Keratinocyte (primary cell): ENCODE results near the gene PARP4. TPM values are rescaled to one million over a fixed set of nuclear protein-coding genes. Genes with fewer than 3 reads are reported as not detected.

Source experiments
- DNase-seq: peaks from one replicate; pipeline ENCODE4 v3.0.0-alpha.2; 2011; ENCODE audit warnings: low read depth, missing footprints, low spot score
- FAIRE-seq: peaks from 2 replicates; lab custom pipeline; 2011; peaks lifted over from hg19 to GRCh38; lab: Jason Lieb, UNC
- H2AFZ ChIP-seq: 2 replicates; pipeline ENCODE4 v1.6.0; 2012; ENCODE audit warnings: low read length, control low read depth, inconsistent platforms; ENCODE audit not compliant: control insufficient read depth
- H3K27ac ChIP-seq: 2 replicates; pipeline ENCODE4 v1.5.1; 2011; ENCODE audit warnings: low read length; ENCODE audit not compliant: control insufficient read depth, insufficient read depth
- H3K27me3 ChIP-seq: 3 replicates; pipeline ENCODE4 v1.6.0; 2011; ENCODE audit warnings: low read length; ENCODE audit not compliant: control insufficient read depth, insufficient read depth; ENCODE audit errors: extremely low read depth
- H3K36me3 ChIP-seq, 2 experiments: 2 replicates in 1 of 2; 3 replicates in 1 of 2; pipeline ENCODE4 v1.5.1; 2011; ENCODE audit warnings: low read length in 2 of 2, mild to moderate bottlenecking in 1 of 2; ENCODE audit not compliant: control insufficient read depth in 2 of 2, insufficient read depth in 2 of 2; ENCODE audit errors: extremely low read depth in 1 of 2
- H3K4me1 ChIP-seq: 3 replicates; pipeline ENCODE4 v1.5.1; 2011; ENCODE audit warnings: low read length; ENCODE audit not compliant: control insufficient read depth, insufficient read depth; ENCODE audit errors: extremely low read depth
- H3K4me2 ChIP-seq: 3 replicates; pipeline ENCODE4 v1.6.0; 2011; ENCODE audit warnings: low read depth, low read length; ENCODE audit not compliant: control insufficient read depth, insufficient read depth; ENCODE audit errors: extremely low read depth
- H3K4me3 ChIP-seq, 3 experiments: fragments of 200-600 bp in 1 of 3; sonication (generic) in 1 of 3; 2 replicates in 2 of 3; 3 replicates in 1 of 3; pipeline ENCODE4 v1.5.1; 2011 to 2016; ENCODE audit warnings: low read length in 3 of 3, mild to moderate bottlenecking in 3 of 3, control low read depth in 2 of 3, inconsistent platforms in 1 of 3, low read depth in 1 of 3, mixed read lengths in 1 of 3, mixed run types in 1 of 3, moderate library complexity in 1 of 3; ENCODE audit not compliant: control insufficient read depth in 2 of 3, insufficient read depth in 2 of 3; ENCODE audit errors: extremely low read depth in 1 of 3
- H3K79me2 ChIP-seq: 2 replicates; pipeline ENCODE4 v1.6.0; 2012; ENCODE audit warnings: low read length; ENCODE audit not compliant: control insufficient read depth, insufficient read depth
- H3K9ac ChIP-seq: 3 replicates; pipeline ENCODE4 v1.6.0; 2011; ENCODE audit warnings: low read length; ENCODE audit not compliant: control insufficient read depth, insufficient read depth; ENCODE audit errors: extremely low read depth
- H3K9me1 ChIP-seq: 3 replicates; pipeline ENCODE4 v1.6.0; 2011; ENCODE audit warnings: low read length; ENCODE audit not compliant: control insufficient read depth, insufficient read depth; ENCODE audit errors: extremely low read depth
- H3K9me3 ChIP-seq: 2 replicates; pipeline ENCODE4 v1.5.1; 2012; ENCODE audit warnings: low read depth, low read length; ENCODE audit not compliant: control insufficient read depth
- H4K20me1 ChIP-seq: 3 replicates; pipeline ENCODE4 v1.6.0; 2011; ENCODE audit warnings: low read length; ENCODE audit not compliant: control insufficient read depth, insufficient read depth; ENCODE audit errors: extremely low read depth
- EZH2 ChIP-seq: IDR thresholded peaks from one replicate; pipeline ENCODE4 v1.6.1; 2012; ENCODE audit warnings: inconsistent platforms, mild to moderate bottlenecking, low read length, moderate library complexity
- dilution Hi-C: fragments of 300-500 bp; cut with MboI; formaldehyde crosslinking; loops from one replicate; pipeline ENCODE4 v1.7.0; 2020; ENCODE audit warnings: low sequenced_read_pairs; ENCODE audit not compliant: extremely low pct_ligation_motif_present
- polyA plus RNA-seq, 5 experiments: library from polyadenylated mRNA; depleted of rRNA in 3 of 5; stranded (reverse) in 3 of 5; stranded (forward) in 1 of 5; unstranded in 1 of 5; fragments of >200 nt; gene quantifications; 1 replicate in 1 of 5; 2 replicates in 3 of 5; 3 replicates in 1 of 5; pipeline versions ENCODE4 v1.2.1 to v1.2.3, GENCODE V29; 2011 to 2012; ENCODE audit warnings: missing spikeins in 2 of 5, low read depth in 1 of 5, low replicate concordance in 1 of 5
- TF ChIP-seq, protein P1 (sequence below), 3 experiments: IDR thresholded peaks in 1 of 3; conservative IDR thresholded peaks in 1 of 3; optimal IDR thresholded peaks in 1 of 3; 2 replicates in 2 of 3; 3 replicates in 1 of 3; pipeline versions ENCODE3 to v1.5.1; 2011; ENCODE audit warnings: low read length in 3 of 3, mild to moderate bottlenecking in 3 of 3, moderate library complexity in 2 of 3, control low read depth in 1 of 3, inconsistent platforms in 1 of 3; ENCODE audit not compliant: insufficient read depth in 2 of 3; ENCODE audit errors: extremely low read depth in 1 of 3

Gene PARP4
- polyA plus RNA-seq, 1 donor (not counting 4 experiments of a cell fraction or from before 2014, with no cell fraction given): 44.0 TPM

DNA sequence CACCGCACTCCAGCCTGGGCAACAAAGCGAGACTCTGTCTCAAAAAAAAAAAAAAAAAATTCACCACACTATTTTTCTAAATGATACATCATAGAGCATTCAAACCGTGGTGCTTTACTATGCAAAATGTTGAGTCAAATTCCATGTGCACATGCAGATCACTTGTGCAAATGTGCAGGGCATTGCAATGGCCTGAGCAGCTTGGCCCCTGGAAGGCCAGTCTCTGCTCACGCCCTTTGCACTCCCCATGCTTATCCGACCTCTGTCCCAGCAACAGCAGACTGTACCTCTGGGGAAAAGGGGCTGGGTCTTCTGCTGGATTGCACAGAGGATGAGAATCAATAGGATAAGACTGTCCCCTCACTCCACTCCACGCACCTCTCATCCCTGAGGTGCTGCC, 58.5 kb downstream of the PARP4 start:
- dilution Hi-C loops: no loop called here
- no peak overlapping the region for H3K27ac ChIP-seq
- H2AFZ ChIP-seq: no peak overlapping the region
- peaks cover 22 to 23% of the 10 kb centered on the region in 2 experiments for H3K36me3 ChIP-seq
- TF ChIP-seq EZH2: no peak
- TF ChIP-seq, protein P1, sequence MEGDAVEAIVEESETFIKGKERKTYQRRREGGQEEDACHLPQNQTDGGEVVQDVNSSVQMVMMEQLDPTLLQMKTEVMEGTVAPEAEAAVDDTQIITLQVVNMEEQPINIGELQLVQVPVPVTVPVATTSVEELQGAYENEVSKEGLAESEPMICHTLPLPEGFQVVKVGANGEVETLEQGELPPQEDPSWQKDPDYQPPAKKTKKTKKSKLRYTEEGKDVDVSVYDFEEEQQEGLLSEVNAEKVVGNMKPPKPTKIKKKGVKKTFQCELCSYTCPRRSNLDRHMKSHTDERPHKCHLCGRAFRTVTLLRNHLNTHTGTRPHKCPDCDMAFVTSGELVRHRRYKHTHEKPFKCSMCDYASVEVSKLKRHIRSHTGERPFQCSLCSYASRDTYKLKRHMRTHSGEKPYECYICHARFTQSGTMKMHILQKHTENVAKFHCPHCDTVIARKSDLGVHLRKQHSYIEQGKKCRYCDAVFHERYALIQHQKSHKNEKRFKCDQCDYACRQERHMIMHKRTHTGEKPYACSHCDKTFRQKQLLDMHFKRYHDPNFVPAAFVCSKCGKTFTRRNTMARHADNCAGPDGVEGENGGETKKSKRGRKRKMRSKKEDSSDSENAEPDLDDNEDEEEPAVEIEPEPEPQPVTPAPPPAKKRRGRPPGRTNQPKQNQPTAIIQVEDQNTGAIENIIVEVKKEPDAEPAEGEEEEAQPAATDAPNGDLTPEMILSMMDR (optimal IDR thresholded peaks at IDR 0.05 in 1 of 3, IDR thresholded peaks at IDR 0.05 in 1 of 3, conservative IDR thresholded peaks at IDR 0.05 in 1 of 3; ENCODE audit: extremely low read depth in 1 of 3, insufficient read depth in 2 of 3, low read length in 3 of 3): no peak
- no peak overlapping the region for H3K4me3 ChIP-seq
- no peak for DNase-seq
- no peaks in the 10 kb centered on the region for H3K27me3 ChIP-seq
- H3K9ac ChIP-seq: no peak overlapping the region
- H3K9me3 ChIP-seq: no peaks in the 10 kb centered on the region
- no peak for FAIRE-seq
- no peaks in the 10 kb centered on the region for H3K9me1 ChIP-seq
- no peaks in the 10 kb centered on the region for H3K4me1 ChIP-seq
- no peaks in the 10 kb centered on the region for H3K79me2 ChIP-seq
- H4K20me1 ChIP-seq: no peaks in the 10 kb centered on the region
- H3K4me2 ChIP-seq: no peak overlapping the region

DNA sequence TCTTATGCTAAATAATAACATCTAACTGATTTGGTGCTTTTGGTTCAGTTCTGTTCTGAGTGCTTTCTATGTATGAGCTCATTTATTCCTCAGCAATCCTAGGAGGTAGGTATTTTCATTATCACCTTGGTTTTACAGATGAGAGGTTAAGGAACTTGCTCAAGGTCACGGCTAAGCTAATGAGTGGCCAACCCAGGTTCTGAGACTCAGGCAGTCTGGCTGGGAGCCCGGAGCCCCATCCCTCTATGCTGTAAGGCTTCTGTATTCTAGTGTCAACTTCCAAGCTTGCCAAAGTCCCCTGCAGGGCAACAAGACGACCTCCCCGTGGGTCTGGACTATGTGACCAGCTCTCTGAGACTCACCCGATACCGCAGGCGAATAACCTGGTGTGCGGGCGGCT, 60.5 kb downstream of the PARP4 start:
- H3K4me1 ChIP-seq: no peaks in the 10 kb centered on the region
- H3K9ac ChIP-seq: no peak overlapping the region
- no peaks in the 10 kb centered on the region for H3K79me2 ChIP-seq
- no peak for FAIRE-seq
- H2AFZ ChIP-seq: no peak overlapping the region
- H3K36me3 ChIP-seq: peaks cover 20 to 22% of the 10 kb centered on the region in 2 experiments
- dilution Hi-C loops: no loop called here
- no peaks in the 10 kb centered on the region for H4K20me1 ChIP-seq
- no peaks in the 10 kb centered on the region for H3K27me3 ChIP-seq
- H3K4me2 ChIP-seq: no peak overlapping the region
- no peaks in the 10 kb centered on the region for H3K9me1 ChIP-seq
- H3K27ac ChIP-seq: no peak overlapping the region
- no peak for DNase-seq
- H3K4me3 ChIP-seq: no peak overlapping the region
- no peak for TF ChIP-seq EZH2
- TF ChIP-seq, protein P1 (optimal IDR thresholded peaks at IDR 0.05 in 1 of 3, IDR thresholded peaks at IDR 0.05 in 1 of 3, conservative IDR thresholded peaks at IDR 0.05 in 1 of 3; ENCODE audit: extremely low read depth in 1 of 3, insufficient read depth in 2 of 3, low read length in 3 of 3): no peak
- no peaks in the 10 kb centered on the region for H3K9me3 ChIP-seq
